Activated CD4-positive, alpha-beta T cell treated with anti-CD3 and anti-CD28 coated beads, Interleukin-2, amount 50 U/mL, for 16 hours (primary cell): ENCODE data around the gene UIMC1.
A peak's percentile ranks its signal among the peaks of the same experiment; 100 is the strongest.

Experiments used
- DNase-seq: peaks from one replicate; pipeline ENCODE4 v3.0.0-alpha.2; 2020

Gene UIMC1

GRCh38 chr5:176952531-176953193 lies 53.9 kb downstream of the UIMC1 start:
- DNase-seq, result no peak

GRCh38 chr5:176948458-176948857 lies 58.1 kb downstream of the UIMC1 start:
- no peak for DNase-seq

GRCh38 chr5:176947847-176948246 lies 58.7 kb downstream of the UIMC1 start:
- no peak for DNase-seq

- no peak for DNase-seq
Observed at GRCh38 chr5:176944268-176944667, 62.3 kb downstream of the UIMC1 start.

- peak; percentile 7 for DNase-seq
Observed at GRCh38 chr5:176943816-176944215, 62.8 kb downstream of the UIMC1 start.

- DNase-seq, result no peak
Observed at GRCh38 chr5:176941951-176942350, 64.6 kb downstream of the UIMC1 start.

GRCh38 chr5:176938472-176938871 lies 68.1 kb downstream of the UIMC1 start:
- no peak for DNase-seq

GRCh38 chr5:176935017-176935416 lies 71.6 kb downstream of the UIMC1 start:
- DNase-seq, result no peak

- no peak for DNase-seq
Observed at GRCh38 chr5:176934309-176934930, 72.2 kb downstream of the UIMC1 start.

GRCh38 chr5:176929654-176930053 lies 76.9 kb downstream of the UIMC1 start:
- no peak for DNase-seq

GRCh38 chr5:176927562-176927961 lies 79.0 kb downstream of the UIMC1 start:
- DNase-seq, result no peak

- no peak for DNase-seq
Observed at GRCh38 chr5:176922817-176923216, 83.8 kb downstream of the UIMC1 start.

- DNase-seq, result no peak
Observed at GRCh38 chr5:176921714-176922113, 84.9 kb downstream of the UIMC1 start.

- no peak for DNase-seq
Observed at GRCh38 chr5:176918613-176919012, 88.0 kb downstream of the UIMC1 start.

- no peak for DNase-seq
Observed at GRCh38 chr5:176916337-176916736, 90.2 kb downstream of the UIMC1 start.

GRCh38 chr5:176915906-176916305 lies 90.7 kb downstream of the UIMC1 start:
- no peak for DNase-seq

GRCh38 chr5:176912115-176912514 lies 94.5 kb downstream of the UIMC1 start:
- no peak for DNase-seq

GRCh38 chr5:176908675-176909368 lies 97.8 kb downstream of the UIMC1 start:
- DNase-seq, result no peak

- DNase-seq, result no peak
Observed at GRCh38 chr5:176906796-176907195, 99.8 kb downstream of the UIMC1 start.

GRCh38 chr5:176906126-176906525 lies 100.5 kb downstream of the UIMC1 start:
- no peak for DNase-seq

GRCh38 chr5:176904276-176904675 lies 102.3 kb downstream of the UIMC1 start:
- no peak for DNase-seq

GRCh38 chr5:176902911-176903664 lies 103.5 kb downstream of the UIMC1 start:
- DNase-seq, result no peak

GRCh38 chr5:176902102-176902814 lies 104.3 kb downstream of the UIMC1 start:
- no peak for DNase-seq
